GM18502 (cell line): ENCODE results near the gene CCDC82.
"Not testable (repeated sequence)": the region's sequence is repeated elsewhere in the genome, so short reads cannot be mapped to it uniquely, and the experiment has no call there.

Source experiments
- ATAC-seq: cut with Tn5 transposase; IDR thresholded peaks from one replicate; pipeline ENCODE4 v1.9.1; 2021; ENCODE audit warnings: mild to moderate bottlenecking; ENCODE audit not compliant: unreplicated experiment, poor library complexity

CCDC82 gene

DNA sequence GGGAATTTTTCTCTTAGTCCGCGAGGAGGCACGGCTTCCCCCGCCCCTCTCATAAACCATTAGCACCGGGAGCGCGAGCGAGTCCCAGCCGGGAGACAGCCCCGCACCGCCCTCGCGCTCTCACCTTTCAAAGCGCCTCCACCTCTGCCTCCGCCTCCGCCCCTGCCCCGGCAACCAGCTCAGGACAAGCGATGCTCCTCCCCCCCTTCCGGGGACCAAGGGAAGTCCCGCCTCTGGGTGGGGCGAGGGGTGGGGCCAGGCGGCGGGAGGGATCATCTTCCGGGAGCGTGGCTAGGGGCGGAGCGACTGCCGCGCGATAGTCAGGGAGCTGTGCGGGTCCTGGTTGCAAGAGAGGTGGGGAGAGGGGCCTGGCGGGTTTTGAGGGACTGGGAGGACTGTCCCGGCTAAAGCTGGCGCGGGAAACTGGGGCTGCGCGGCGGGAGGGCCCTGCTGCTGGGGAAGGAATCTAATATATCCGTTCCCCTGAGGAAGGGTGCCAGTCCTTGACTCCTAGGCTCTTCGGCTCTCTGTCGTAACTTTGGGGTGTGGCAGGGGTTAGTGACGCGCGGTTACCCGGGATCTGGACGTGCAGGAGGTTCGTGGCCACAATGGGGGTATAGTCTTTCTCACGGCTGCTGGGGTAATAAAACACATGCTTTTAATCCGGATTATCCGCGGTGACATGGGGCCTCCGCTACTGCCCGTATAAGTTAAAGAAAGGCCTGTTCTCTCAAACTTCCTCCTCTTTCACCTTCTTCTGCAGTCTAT, at the start of gene CCDC82, which contains the start of gene JRKL:
Gene CCDC82 (minus strand): TSS at position 193 of the 768 bp plus-strand sequence. CDS start 5,165 bp downstream, outside the sequence.
Gene JRKL (plus strand): TSS at position 294 of the 768 bp plus-strand sequence. CDS start 637 bp downstream, outside the sequence.
- ATAC-seq, result peak; percentile 93

GRCh38 chr11:96432654-96433053, 42.9 kb upstream of the CCDC82 start:
- not testable (repeated sequence) for ATAC-seq

- ATAC-seq, result no peak
These were observed 41.0 kb upstream of the CCDC82 start for GRCh38 chr11:96430668-96431067.

- no peak for ATAC-seq
These were observed 35.0 kb upstream of the CCDC82 start for GRCh38 chr11:96424693-96425092.

- ATAC-seq, result no peak
These were observed 23.7 kb upstream of the CCDC82 start for GRCh38 chr11:96413408-96413807.

GRCh38 chr11:96412761-96413381, 23.2 kb upstream of the CCDC82 start:
- no peak for ATAC-seq

GRCh38 chr11:96411412-96411811, 21.7 kb upstream of the CCDC82 start:
- ATAC-seq, result not testable (repeated sequence)

DNA sequence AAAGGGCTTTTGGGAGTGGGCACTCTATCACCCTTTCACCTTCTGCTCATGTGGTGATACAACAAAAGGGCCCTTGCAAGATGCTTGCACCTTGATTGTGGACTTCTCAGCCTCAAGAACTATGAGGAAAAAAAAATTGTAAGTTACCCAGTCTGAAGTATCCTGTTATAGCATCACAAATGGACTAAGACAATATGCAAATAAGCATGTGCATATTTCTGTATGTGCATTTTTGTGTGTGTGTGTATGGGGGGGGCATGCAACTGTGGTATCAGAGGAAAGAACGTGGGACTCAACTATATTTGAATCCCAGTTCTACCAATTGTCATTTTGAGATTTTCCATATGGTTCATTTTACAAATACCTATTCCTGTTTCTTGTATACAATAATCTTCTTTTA, 11.0 kb upstream of the CCDC82 start:
- ATAC-seq, result no peak

DNA sequence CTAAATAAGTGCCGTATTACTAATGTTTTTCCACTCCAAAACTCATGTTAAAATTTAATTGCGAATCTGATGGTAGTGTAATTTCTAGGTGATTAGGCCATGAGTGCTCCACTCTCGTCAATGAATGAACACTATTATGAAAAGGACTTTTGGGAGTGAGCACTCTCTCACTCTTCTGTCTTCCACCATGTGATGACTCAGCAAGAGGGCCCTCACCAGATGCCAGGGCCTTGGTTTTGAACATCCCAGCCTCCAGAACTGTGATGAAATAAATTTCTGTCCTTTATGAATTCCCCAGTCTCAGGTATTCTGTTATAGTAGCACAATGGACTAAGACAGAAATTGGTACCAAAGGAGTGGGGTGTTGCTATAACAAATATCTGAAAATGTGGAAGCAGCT, 8.2 kb upstream of the CCDC82 start:
- ATAC-seq, result no peak

GRCh38 chr11:96396637-96397036, 6.9 kb upstream of the CCDC82 start:
- no peak for ATAC-seq

DNA sequence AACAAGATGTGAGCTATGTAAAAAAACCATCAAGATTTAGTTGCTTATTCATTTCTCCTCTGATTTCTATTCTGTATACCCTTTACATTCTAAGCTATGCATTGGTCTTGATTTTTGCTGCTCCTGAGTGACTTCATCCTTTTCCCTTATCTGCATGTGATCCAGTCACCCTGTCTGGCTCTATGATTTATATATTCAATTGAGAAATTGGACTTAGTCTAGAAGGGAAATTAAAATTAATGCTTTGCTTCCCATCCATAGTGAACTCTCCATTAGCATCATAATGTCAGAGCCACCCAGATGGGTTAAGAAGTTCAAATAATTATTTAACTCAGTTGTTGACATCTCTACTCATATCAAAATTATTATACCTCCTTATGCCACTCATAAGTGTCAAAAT, 5.1 kb upstream of the CCDC82 start:
- ATAC-seq, result no peak

DNA sequence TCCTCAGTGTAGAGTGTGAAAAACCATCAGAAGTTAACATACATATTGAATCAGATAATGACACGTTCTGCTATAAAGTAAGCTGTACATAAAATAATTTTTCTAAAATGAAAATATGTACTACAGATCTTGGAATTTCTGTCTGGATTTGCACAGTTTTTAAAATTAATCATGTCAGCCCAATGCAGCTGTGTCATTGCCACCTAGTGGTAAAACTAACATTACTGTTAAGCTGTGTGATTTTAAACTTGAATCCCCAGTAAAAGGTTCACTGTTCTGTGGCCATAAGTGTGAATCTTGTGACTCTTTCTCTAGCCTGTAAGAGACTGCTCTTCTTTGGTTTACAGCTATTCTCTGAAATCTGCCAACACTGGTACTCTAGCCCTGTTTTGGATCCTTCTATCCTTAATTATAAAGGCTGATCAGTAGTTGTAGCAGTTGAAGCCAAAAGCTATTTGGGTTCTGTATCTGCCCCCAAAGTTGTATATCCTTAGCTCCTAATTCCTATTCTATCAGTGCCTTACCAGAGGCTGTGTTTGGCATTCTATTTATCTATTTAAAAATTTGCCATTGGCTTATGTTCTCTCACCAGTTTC, 4.1 kb upstream of the CCDC82 start:
- ATAC-seq, result no peak

DNA sequence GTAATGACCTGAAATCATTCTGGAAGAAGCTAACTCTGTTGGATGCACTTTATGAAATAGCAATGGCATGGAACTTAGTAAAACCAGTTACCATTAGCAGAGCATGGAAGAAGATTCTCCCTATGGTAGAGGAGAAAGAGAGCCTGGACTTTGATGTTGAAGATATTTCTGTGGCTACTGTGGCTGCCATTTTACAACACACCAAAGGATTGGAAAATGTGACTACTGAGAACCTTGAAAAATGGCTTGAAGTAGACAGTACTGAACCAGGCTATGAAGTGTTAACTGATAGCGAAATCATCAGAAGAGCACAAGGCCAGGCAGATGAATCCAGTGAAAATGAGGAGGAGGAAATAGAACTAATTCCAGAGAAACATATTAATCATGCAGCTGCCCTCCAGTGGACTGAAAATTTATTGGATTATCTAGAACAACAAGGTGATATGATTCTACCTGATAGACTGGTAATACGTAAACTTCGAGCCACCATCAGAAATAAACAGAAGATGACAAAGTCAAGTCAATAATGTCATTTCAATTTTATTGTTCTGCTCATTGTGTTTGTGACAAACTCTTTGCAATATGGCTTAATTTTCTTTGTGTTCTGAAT, 2.1 kb upstream of the CCDC82 start:
- no peak for ATAC-seq

GRCh38 chr11:96390488-96390792, 728 bp upstream of the CCDC82 start:
- ATAC-seq, result no peak

DNA sequence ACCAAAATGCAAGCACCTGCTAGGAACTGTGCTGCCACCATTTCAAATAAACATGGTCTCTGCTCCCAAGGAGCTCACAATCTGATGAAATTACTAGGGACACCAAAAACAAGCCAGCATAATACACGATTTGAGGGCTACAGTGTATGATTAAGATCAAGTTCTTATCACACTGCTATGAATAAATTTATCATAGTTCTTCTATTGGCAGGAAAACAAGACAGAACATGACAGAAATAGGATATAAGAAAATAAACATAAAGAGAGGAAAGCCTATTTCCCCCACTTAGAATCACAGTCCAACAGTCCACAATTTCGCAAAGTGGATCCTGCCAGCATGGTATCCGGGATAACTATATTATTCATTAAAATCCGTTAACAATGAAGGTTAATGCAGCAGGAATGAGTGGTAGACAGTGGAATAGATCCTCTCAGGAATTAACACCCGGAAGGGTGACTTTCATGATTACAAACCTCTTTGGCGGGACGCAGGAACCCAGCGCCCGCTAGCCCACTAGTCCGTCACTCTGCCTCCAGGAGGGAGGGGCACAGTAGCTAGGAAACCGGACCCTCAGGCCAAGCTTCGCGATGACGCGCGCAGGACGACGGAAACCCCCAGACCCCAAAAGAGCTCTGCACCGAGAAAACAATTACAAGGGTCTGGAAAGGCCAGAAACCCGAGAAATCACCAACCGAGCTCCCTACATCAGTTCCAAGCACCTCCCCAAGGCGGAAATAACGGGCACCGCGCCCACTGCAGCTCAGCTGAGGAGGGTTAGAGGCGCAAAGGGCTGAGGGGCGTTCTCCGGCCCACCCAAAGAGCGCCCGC, 607 bp downstream of the CCDC82 start:
- peak; percentile 59 for ATAC-seq

GRCh38 chr11:96385187-96385586, 4.5 kb downstream of the CCDC82 start:
- ATAC-seq, result no peak

DNA sequence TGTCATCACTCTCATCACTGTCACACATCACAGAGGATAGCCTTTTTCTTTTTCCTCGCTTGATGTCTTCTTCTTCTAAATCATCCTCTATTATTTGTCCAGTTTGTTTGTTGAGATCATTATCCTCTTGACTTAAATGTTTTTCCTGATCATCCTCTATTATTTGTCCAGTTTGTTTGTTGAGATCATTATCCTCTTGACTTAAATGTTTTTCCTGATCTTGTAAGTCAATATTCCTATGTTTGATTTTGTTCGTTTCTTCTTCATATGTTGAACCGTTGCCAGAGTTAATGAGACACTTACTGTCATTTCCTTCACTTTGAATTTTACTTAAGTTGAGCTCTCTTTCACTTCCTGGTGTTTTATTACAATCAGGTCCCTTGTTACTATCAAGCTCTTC, 5.6 kb downstream of the CCDC82 start:
- no peak for ATAC-seq

- no peak for ATAC-seq
These were observed 12.9 kb downstream of the CCDC82 start for GRCh38 chr11:96376796-96377195.

DNA sequence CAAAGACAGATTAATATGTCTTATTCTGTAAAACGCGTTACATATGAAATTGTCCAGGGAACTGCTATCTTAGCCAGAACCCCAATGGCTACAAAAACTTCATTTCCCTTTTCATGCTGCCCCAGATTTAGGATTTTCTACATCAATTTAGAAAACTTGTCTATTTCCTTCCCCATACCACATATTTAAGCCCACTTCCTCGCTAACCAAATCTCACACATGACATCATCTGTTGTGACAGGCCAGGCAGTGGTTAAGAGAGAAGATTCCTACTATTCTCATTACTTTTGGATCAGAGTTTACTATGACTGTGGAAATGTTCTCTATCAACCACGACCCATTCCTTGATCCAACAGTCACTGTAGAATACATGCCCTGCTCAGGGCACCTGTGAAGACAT, 15.9 kb downstream of the CCDC82 start:
- ATAC-seq, result no peak

DNA sequence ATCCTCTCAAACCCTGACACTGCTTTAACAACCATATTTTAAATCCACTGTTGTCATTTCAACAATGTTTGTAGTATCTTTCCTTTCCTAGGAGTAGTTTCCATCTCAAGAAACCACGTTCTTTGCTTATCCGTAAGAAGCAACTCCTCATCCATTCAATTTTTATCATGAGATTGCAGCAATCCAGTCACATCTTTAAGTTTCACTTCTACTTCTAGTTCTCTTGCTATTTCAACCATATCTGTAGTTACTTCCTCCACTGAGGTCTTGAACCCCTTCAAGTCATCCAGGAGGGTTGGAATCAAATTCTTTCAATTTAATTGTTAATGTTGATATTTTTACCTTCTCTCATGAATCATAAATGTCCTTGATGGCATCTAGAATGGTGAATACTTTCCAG, 22.4 kb downstream of the CCDC82 start:
- ATAC-seq, result no peak
